Body of pancreas (tissue), 4 donors: Measurements from ENCODE around the gene ATP7B. TPM values are rescaled to one million over a fixed set of nuclear protein-coding genes. Genes with fewer than 3 reads are reported as not detected.

Source experiments
- ATAC-seq: fragments of 150-250 bp; one replicate; pipeline ENCODE4 v1.9.1; 2016
- DNase-seq, 4 donors: peaks; one replicate each; pipeline ENCODE4 v3.0.0-alpha.2; 2019
- H3K27ac ChIP-seq, 4 donors: fragments of 200-600 bp; sonication (generic); 1 replicate in 3 of 4; 2 replicates in 1 of 4; pipeline versions ENCODE4 v1.5.1 to v1.6.1; 2016 to 2019; ENCODE audit warnings: mild to moderate bottlenecking in 1 of 4, mixed read lengths in 1 of 4, moderate library complexity in 1 of 4
- H3K27me3 ChIP-seq, 2 donors: fragments of 200-600 bp; sonication (generic); one replicate each; pipeline ENCODE4 v1.6.0; 2016; ENCODE audit warnings: mild to moderate bottlenecking in 1 of 2
- H3K36me3 ChIP-seq, 2 donors: fragments of 200-600 bp; sonication (generic); replicated peaks in 1 of 2; 2 replicates each; pipeline ENCODE4 v1.5.1; 2016; ENCODE audit warnings: low read depth in 2 of 2; ENCODE audit not compliant: insufficient read depth in 1 of 2
- H3K4me1 ChIP-seq: fragments of 200-600 bp; sonication (generic); one replicate; pipeline ENCODE4 v1.6.0; 2016
- H3K4me3 ChIP-seq, 2 donors: fragments of 200-600 bp; sonication (generic); 1 replicate in 1 of 2; 2 replicates in 1 of 2; pipeline ENCODE4 v1.5.1; 2016 to 2019
- H3K9me3 ChIP-seq, 3 donors: fragments of 200-600 bp; sonication (generic); 1 replicate in 2 of 3; 2 replicates in 1 of 3; pipeline ENCODE4 v1.5.1; 2016
- POLR2A ChIP-seq, 3 donors: fragments of 450-650 bp; IDR thresholded peaks; one replicate each; pipeline ENCODE4 v1.6.1; 2016; ENCODE audit warnings: antibody characterized with exemption in 3 of 3, mild to moderate bottlenecking in 2 of 3
- WGBS, 2 donors: methylation state at CpG; one replicate each; pipeline ENCODE4 v1.1.5; 2017; 5-methylcytosine and 5-hydroxymethylcytosine counted together
- intact Hi-C: fragments of 100-400 bp; cut with DNase I; formaldehyde crosslinking; loops from one replicate; pipeline ENCODE4 v1.15.1; 2023
- total RNA-seq, 2 donors: library from RNA; depleted of rRNA; stranded (reverse); fragments of >200 nt; gene quantifications; one replicate each; pipeline ENCODE4 v1.1.0, GENCODE V29; 2016
- TF ChIP-seq, protein P1 (sequence below), 7 experiments: fragments of 450-650 bp in 4 of 7; fragments of 200-600 bp in 3 of 7; sonication (generic) in 3 of 7; IDR thresholded peaks; one replicate each; pipeline ENCODE4 v1.5.1; 2016 to 2019; ENCODE audit warnings: antibody characterized with exemption in 7 of 7

Gene ATP7B
- total RNA-seq, 2 donors from 2014 or later = 5.7 to 6.9 TPM

- Histone ChIP-seq H3K4me1 (no peaks in the 10 kb centered on the region), H3K4me3 (no peak overlapping the region), H3K9me3 (no peaks in the 10 kb centered on the region), H3K27me3 (no peaks in the 10 kb centered on the region), H3K36me3 (no peaks in the 10 kb centered on the region), H3K27ac (no peak overlapping the region)
- ATAC-seq = peak; percentile 62
- TF ChIP-seq POLR2A (IDR thresholded peaks at IDR 0.05) = no peak
- TF ChIP-seq, protein P1, sequence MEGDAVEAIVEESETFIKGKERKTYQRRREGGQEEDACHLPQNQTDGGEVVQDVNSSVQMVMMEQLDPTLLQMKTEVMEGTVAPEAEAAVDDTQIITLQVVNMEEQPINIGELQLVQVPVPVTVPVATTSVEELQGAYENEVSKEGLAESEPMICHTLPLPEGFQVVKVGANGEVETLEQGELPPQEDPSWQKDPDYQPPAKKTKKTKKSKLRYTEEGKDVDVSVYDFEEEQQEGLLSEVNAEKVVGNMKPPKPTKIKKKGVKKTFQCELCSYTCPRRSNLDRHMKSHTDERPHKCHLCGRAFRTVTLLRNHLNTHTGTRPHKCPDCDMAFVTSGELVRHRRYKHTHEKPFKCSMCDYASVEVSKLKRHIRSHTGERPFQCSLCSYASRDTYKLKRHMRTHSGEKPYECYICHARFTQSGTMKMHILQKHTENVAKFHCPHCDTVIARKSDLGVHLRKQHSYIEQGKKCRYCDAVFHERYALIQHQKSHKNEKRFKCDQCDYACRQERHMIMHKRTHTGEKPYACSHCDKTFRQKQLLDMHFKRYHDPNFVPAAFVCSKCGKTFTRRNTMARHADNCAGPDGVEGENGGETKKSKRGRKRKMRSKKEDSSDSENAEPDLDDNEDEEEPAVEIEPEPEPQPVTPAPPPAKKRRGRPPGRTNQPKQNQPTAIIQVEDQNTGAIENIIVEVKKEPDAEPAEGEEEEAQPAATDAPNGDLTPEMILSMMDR (IDR thresholded peaks at IDR 0.05) = peak; percentile 47 to 77 (median 65)
- intact Hi-C loops = no loop called here
- DNase-seq = peak; percentile 60 to 72 (median 68)
- WGBS, 2 donors = 39 to 48% methylated on average over 9 of the region's 9 CpGs
These were observed 115.1 kb downstream of the ATP7B start for GRCh38 chr13:51895906-51896888.

DNA sequence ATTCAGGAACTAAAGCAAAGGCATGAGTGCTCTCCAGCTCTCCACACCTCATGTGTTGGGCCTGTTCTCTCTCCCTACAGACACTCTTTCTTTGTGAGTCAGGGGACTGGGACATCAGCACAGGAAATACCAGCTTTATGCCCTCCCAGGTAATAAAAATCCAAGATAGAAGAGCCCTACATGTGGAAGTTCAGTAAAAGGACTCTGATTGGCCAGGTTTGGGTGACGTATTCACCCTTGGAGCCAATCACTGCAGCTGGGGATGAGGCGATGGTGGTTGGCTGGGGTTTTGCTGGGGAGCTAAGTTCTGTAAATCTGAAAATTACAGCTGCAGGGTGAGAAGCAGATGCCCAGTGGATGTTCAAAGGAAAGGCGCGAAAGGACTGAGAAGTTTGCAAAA lies 117.0 kb downstream of the ATP7B start:
- no peak for DNase-seq
- no peak for TF ChIP-seq POLR2A (IDR thresholded peaks at IDR 0.05)
- TF ChIP-seq, protein P1 (IDR thresholded peaks at IDR 0.05) = no peak
- ATAC-seq = no peak
- 91% methylated on average over 4 of the region's 4 CpGs for WGBS, 2 donors
- H3K4me3 ChIP-seq = no peak overlapping the region
- intact Hi-C loops = no loop called here
- no peaks in the 10 kb centered on the region for H3K27me3 ChIP-seq
- no peaks in the 10 kb centered on the region for H3K36me3 ChIP-seq
- H3K4me1 ChIP-seq = no peaks in the 10 kb centered on the region
- H3K9me3 ChIP-seq = no peaks in the 10 kb centered on the region
- no peak overlapping the region for H3K27ac ChIP-seq

DNA sequence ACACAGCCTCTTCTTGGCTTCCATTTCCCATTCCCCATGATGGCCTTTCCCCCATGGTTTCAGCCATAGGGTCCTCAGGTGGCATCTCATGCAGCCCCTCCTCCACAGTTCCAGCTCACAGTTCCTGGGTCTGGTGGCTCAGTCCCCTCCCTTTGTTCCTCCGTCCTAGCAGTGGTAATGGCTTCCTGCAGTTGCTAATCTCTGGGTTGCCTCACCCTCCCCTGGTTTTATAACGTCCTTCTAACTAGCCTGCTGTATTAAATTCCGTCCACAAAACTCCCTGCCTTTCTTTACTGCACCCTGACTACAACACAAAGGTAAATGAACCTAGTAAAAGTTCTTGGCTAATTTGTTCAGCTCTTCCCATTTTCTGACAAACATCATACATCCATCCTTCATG lies 118.6 kb downstream of the ATP7B start:
- Histone ChIP-seq H3K36me3 (no peaks in the 10 kb centered on the region), H3K27ac (no peak overlapping the region), H3K4me1 (no peaks in the 10 kb centered on the region), H3K4me3 (no peak overlapping the region), H3K9me3 (no peaks in the 10 kb centered on the region), H3K27me3 (no peaks in the 10 kb centered on the region)
- 62 to 71% methylated on average over 3 of the region's 3 CpGs for WGBS, 2 donors
- DNase-seq (no peak), ATAC-seq (no peak)
- intact Hi-C loops = no loop called here
- no peak for TF ChIP-seq POLR2A (IDR thresholded peaks at IDR 0.05)
- TF ChIP-seq, protein P1 (IDR thresholded peaks at IDR 0.05) = no peak

- Histone ChIP-seq H3K4me1 (no peaks in the 10 kb centered on the region), H3K36me3 (no peaks in the 10 kb centered on the region), H3K9me3 (no peaks in the 10 kb centered on the region), H3K27ac (no peak overlapping the region), H3K27me3 (no peaks in the 10 kb centered on the region), H3K4me3 (no peak overlapping the region)
- DNase-seq (no peak), ATAC-seq (no peak)
- 78 to 79% methylated on average over 2 of the region's 2 CpGs for WGBS, 2 donors
- TF ChIP-seq, protein P1 (IDR thresholded peaks at IDR 0.05) = no peak
- no peak for TF ChIP-seq POLR2A (IDR thresholded peaks at IDR 0.05)
- intact Hi-C loops = no loop called here
These were observed 123.8 kb downstream of the ATP7B start for GRCh38 chr13:51887468-51887867.
